Measurements from ENCODE around the gene CFAP119.

DNA sequence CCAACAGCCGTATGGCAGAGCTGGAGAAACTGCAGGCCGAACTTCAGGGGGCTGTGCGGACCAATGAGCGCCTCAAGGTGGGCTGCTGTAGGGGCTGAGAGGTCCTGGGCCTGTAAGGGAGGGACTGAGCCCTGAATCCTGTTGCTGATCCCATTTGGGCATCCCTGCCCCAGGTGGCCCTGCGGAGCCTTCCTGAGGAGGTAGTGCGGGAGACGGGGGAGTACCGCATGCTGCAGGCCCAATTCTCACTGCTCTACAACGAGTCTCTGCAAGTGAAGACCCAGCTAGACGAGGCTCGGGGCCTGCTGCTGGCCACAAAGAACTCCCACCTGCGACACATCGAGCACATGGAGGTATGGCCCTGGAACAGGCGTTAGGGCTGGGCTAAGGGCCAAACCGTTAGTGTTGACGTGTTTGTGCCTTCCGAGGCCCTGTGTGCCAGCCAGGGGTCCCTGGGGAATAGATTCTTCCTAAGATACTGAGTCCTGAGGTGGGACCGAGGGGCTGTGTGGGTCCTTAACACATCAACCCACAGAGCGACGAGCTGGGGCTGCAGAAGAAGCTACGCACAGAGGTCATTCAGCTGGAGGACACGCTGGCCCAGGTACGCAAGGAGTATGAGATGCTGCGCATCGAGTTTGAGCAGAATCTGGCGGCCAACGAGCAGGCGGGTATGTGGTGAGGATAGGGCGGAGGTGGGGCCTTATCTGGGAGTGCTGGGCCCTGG, 4.5 kb upstream of the CFAP119 start:
- TF ChIP-seq CTCF (IDR thresholded peaks at IDR 0.05) (no peak), POLR2A (IDR thresholded peaks at IDR 0.05) (no peak)

Measured in tibial nerve (tissue), 3 donors.